RWPE2 (cell line): ENCODE results near the gene GPR180.

ENCODE experiments used
- ATAC-seq: fragments of 200-7000 bp; cut with Tn5 transposase; 3 replicates; pipeline ENCODE4 v1.9.1; 2021; ENCODE audit warnings: low read depth
- DNase-seq: peaks from one replicate; pipeline ENCODE4 v3.0.0-alpha.2; 2020; ENCODE audit warnings: low spot score
- H3K27ac ChIP-seq: fragments of 450-650 bp; 2 replicates; pipeline ENCODE4 v1.5.1; 2017; ENCODE audit warnings: mild to moderate bottlenecking; ENCODE audit not compliant: poor library complexity, severe bottlenecking
- H3K27me3 ChIP-seq: fragments of 250-450 bp; sonication (Bioruptor Pico); 2 replicates; pipeline ENCODE4 v1.5.1; 2021; ENCODE audit warnings: mild to moderate bottlenecking, moderate library complexity; ENCODE audit not compliant: insufficient read depth, poor library complexity, severe bottlenecking
- H3K36me3 ChIP-seq: fragments of 250-450 bp; sonication (Bioruptor Pico); 2 replicates; pipeline ENCODE4 v1.5.1; 2020; ENCODE audit warnings: low read depth, mild to moderate bottlenecking, moderate library complexity
- H3K4me1 ChIP-seq: fragments of 250-450 bp; sonication (Bioruptor Pico); 2 replicates; pipeline ENCODE4 v1.5.1; 2021; ENCODE audit warnings: mild to moderate bottlenecking, moderate library complexity; ENCODE audit not compliant: insufficient read depth, poor library complexity, severe bottlenecking
- H3K4me3 ChIP-seq: fragments of 250-450 bp; sonication (Bioruptor Pico); 2 replicates; pipeline ENCODE4 v1.5.1; 2021; ENCODE audit warnings: mild to moderate bottlenecking, moderate library complexity; ENCODE audit not compliant: severe bottlenecking
- H3K9me3 ChIP-seq: fragments of 250-450 bp; sonication (Bioruptor Pico); 2 replicates; pipeline ENCODE4 v1.5.1; 2021; ENCODE audit warnings: mild to moderate bottlenecking, moderate library complexity; ENCODE audit not compliant: severe bottlenecking
- TF ChIP-seq, protein P1 (sequence below): fragments of 450-650 bp; IDR thresholded peaks from one replicate; pipeline ENCODE4 v1.5.1; 2017; ENCODE audit warnings: mild to moderate bottlenecking, moderate library complexity; ENCODE audit not compliant: poor library complexity, severe bottlenecking

The GPR180 gene

DNA sequence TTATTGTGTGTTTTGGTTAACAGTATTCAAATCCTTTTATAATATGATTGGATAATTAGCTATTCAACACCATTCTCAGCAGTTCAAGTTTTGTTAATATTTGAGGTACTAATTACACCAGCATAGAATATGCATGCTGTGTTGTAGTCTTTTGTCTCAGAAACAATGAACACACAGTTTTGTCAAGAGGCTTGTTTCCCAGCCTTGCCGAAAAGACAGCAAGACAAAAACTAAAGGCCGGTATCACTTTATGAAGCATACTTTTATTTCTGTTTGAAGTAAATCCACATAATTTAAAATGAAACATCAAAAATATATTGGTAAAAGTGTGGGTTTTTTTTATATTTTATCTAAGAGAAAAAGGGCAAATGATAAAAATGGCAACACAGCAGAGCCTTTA is 7.5 kb downstream of the GPR180 start:
- no peak overlapping the region for H3K4me3 ChIP-seq

DNA sequence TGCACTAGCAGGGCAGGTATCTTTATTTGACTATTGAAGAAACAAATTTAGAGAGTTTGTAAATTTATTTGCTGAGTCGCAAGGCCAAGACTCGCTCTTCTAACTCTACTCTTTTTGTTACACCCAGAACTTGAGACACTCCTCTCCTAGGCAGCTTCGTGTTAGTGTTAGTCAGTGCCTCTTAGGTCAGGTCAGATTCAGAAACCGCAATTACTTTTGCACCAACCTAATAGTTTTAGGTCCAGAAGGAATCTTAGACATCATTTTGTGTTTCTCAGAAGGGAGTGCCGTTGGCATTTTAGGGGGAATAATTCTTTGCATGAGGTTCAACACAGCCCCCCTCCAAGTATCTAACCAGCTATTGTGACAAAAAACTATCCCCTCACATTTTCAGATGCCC is 8.8 kb downstream of the GPR180 start:
- TF ChIP-seq, protein P1, sequence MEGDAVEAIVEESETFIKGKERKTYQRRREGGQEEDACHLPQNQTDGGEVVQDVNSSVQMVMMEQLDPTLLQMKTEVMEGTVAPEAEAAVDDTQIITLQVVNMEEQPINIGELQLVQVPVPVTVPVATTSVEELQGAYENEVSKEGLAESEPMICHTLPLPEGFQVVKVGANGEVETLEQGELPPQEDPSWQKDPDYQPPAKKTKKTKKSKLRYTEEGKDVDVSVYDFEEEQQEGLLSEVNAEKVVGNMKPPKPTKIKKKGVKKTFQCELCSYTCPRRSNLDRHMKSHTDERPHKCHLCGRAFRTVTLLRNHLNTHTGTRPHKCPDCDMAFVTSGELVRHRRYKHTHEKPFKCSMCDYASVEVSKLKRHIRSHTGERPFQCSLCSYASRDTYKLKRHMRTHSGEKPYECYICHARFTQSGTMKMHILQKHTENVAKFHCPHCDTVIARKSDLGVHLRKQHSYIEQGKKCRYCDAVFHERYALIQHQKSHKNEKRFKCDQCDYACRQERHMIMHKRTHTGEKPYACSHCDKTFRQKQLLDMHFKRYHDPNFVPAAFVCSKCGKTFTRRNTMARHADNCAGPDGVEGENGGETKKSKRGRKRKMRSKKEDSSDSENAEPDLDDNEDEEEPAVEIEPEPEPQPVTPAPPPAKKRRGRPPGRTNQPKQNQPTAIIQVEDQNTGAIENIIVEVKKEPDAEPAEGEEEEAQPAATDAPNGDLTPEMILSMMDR, result no peak
- no peak for ATAC-seq
- DNase-seq, result no peak
- H3K36me3 ChIP-seq, result peaks cover 91% of the 10 kb centered on the region
- H3K27me3 ChIP-seq, result no peaks in the 10 kb centered on the region
- no peaks in the 10 kb centered on the region for H3K4me1 ChIP-seq
- no peak overlapping the region for H3K4me3 ChIP-seq
- H3K27ac ChIP-seq, result no peak overlapping the region
- no peaks in the 10 kb centered on the region for H3K9me3 ChIP-seq

More for the DNA sequence above, 7.5 kb downstream of the GPR180 start:
- Histone ChIP-seq H3K27me3 (no peaks in the 10 kb centered on the region), H3K9me3 (no peaks in the 10 kb centered on the region), H3K27ac (no peak overlapping the region), H3K4me1 (no peaks in the 10 kb centered on the region), H3K36me3 (peaks cover 86% of the 10 kb centered on the region)
- no peak for DNase-seq
- no peak for ATAC-seq
- TF ChIP-seq, protein P1, result no peak

DNA sequence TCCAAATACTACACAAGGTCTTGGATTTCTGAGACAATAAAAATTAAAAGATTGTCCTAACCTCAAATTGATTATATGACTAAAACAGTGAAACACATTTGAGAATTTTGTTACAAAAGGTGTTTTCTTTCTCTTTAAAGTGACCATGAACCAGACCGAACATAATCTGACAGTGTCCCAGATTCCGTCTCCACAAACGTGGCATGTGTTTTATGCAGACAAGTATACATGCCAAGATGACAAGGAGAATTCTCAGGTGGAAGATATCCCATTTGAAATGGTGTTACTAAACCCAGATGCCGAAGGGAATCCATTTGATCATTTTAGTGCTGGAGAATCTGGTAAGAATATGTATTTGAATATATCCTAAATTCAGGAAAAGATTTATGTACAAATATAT is 10.4 kb downstream of the GPR180 start:
- DNase-seq (no peak), ATAC-seq (no peak)
- H3K4me1 ChIP-seq, result no peaks in the 10 kb centered on the region
- no peaks in the 10 kb centered on the region for H3K27me3 ChIP-seq
- no peaks in the 10 kb centered on the region for H3K9me3 ChIP-seq
- H3K36me3 ChIP-seq, result peaks cover 86% of the 10 kb centered on the region
- no peak overlapping the region for H3K27ac ChIP-seq
- no peak overlapping the region for H3K4me3 ChIP-seq
- TF ChIP-seq, protein P1, result no peak

DNA sequence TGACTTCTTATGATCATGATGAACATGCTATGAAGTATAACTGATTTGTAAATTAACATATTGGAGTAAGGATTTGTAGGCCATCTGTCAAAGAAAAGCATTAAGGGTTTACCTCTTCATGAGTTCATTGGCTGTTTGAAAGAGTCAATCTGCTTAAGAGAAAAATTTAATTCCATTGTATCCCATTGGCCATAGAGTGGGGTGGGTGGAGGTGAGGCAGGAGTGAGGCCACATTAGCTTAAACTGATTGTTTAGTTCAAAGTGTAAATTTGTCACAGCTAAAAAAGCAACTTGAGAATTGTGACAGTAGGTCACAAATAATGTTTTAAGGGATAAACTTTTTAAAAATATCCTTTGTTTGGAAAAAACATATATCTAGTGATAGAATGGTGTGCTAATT is 11.4 kb downstream of the GPR180 start:
- TF ChIP-seq, protein P1, result no peak
- no peak for ATAC-seq
- no peaks in the 10 kb centered on the region for H3K9me3 ChIP-seq
- H3K36me3 ChIP-seq, result peaks cover 79% of the 10 kb centered on the region
- no peak overlapping the region for H3K27ac ChIP-seq
- no peaks in the 10 kb centered on the region for H3K4me1 ChIP-seq
- DNase-seq, result no peak
- no peaks in the 10 kb centered on the region for H3K27me3 ChIP-seq
- no peak overlapping the region for H3K4me3 ChIP-seq

DNA sequence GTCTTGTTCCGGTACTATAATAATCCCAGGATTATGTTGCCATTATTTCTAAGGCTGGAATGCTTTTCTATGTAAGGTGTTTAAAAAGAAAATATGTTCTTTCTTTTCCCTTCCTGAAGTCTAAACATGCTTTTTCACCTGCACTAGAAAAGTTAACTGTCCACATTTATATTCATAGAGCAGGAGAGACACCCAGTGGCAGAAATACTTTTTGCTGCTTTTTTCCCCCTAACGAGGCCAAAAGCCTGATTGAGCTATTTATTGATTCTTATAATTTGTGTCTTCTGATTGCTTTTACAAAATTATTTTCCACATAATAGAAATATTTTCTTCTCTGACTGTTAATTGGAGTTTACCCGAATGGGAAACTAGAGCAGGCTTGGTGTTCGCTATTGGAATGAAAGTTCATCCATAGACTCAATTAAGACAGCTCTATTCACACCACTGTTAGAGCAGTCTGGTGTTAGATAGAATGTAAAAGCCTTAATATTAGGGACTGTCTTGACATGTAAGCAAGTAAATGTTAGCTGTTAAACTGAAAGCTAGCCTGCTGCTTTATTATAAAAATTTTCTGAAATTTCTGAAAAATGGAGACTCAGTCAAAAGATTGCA is 15.8 kb downstream of the GPR180 start:
- DNase-seq (no peak), ATAC-seq (no peak)
- Histone ChIP-seq H3K4me3 (no peak overlapping the region), H3K27ac (no peak overlapping the region), H3K9me3 (no peaks in the 10 kb centered on the region), H3K4me1 (no peaks in the 10 kb centered on the region), H3K36me3 (peaks cover 79% of the 10 kb centered on the region), H3K27me3 (no peaks in the 10 kb centered on the region)
- TF ChIP-seq, protein P1, result peak; percentile 73
